Measurements from ENCODE around the gene KAT2A.

Gene KAT2A

GRCh38 chr17:42135151-42135550, 14.0 kb upstream of the KAT2A start:
- no peak for DNase-seq

GRCh38 chr17:42133461-42134041, 12.4 kb upstream of the KAT2A start:
- DNase-seq, result peak; percentile 63

GRCh38 chr17:42132941-42133340, 11.8 kb upstream of the KAT2A start:
- peak; percentile 51 for DNase-seq

GRCh38 chr17:42131981-42132432, 10.8 kb upstream of the KAT2A start:
- DNase-seq, result no peak

- no peak for DNase-seq
These were observed 10.1 kb upstream of the KAT2A start for GRCh38 chr17:42131232-42131631.

- DNase-seq, result no peak
These were observed 9.3 kb upstream of the KAT2A start for GRCh38 chr17:42130310-42130936.

- no peak for DNase-seq
These were observed 8.1 kb upstream of the KAT2A start for GRCh38 chr17:42129109-42129837.

GRCh38 chr17:42127414-42127813, 6.2 kb upstream of the KAT2A start:
- DNase-seq, result no peak

- DNase-seq, result no peak
These were observed 5.7 kb upstream of the KAT2A start for GRCh38 chr17:42126836-42127235.

GRCh38 chr17:42125565-42125964, 4.4 kb upstream of the KAT2A start:
- no peak for DNase-seq

GRCh38 chr17:42124256-42124655, 3.1 kb upstream of the KAT2A start:
- DNase-seq, result no peak

GRCh38 chr17:42122371-42123303, 1.5 kb upstream of the KAT2A start, which contains the start of gene HSPB9:
Gene HSPB9 (plus strand): TSS chr17:42122804. CDS start chr17:42122851, 47 bp downstream.
- no peak for DNase-seq

GRCh38 chr17:42120161-42120769, 902 bp downstream of the KAT2A start:
- DNase-seq, result no peak

GRCh38 chr17:42119301-42119700, 1.9 kb downstream of the KAT2A start:
- DNase-seq, result no peak

GRCh38 chr17:42118545-42118944, 2.6 kb downstream of the KAT2A start:
- no peak for DNase-seq

- DNase-seq, result no peak
These were observed 3.0 kb downstream of the KAT2A start for GRCh38 chr17:42118126-42118510.

GRCh38 chr17:42117397-42118125, 3.6 kb downstream of the KAT2A start:
- DNase-seq, result no peak

GRCh38 chr17:42116705-42117396, 4.3 kb downstream of the KAT2A start:
- DNase-seq, result peak; percentile 82

- DNase-seq, result no peak
These were observed 7.0 kb downstream of the KAT2A start for GRCh38 chr17:42114118-42114517.

- no peak for DNase-seq
These were observed 7.7 kb downstream of the KAT2A start for GRCh38 chr17:42113293-42114069.
